Neural progenitor cell (in vitro differentiated cells): ENCODE measurements around the gene ZNRD2. TPM values are rescaled to one million over a fixed set of nuclear protein-coding genes. Genes with fewer than 3 reads are reported as not detected.

Experiments
- DNase-seq: peaks from one replicate; pipeline ENCODE4 v3.0.0-alpha.2; 2016; ENCODE audit warnings: low spot score
- H2AFZ ChIP-seq: fragments of 200-600 bp; sonication (generic); replicated peaks from 2 replicates; pipeline ENCODE4 v1.6.1; 2016; ENCODE audit warnings: antibody characterized with exemption
- H3F3A ChIP-seq: fragments of 200-600 bp; sonication (generic); 2 replicates; pipeline ENCODE4 v1.6.1; 2016; ENCODE audit warnings: antibody characterized with exemption, low read depth
- H3K27ac ChIP-seq: fragments of 200-600 bp; sonication (generic); 2 replicates; pipeline ENCODE4 v1.5.1; 2016; ENCODE audit warnings: mild to moderate bottlenecking
- H3K27me3 ChIP-seq: fragments of 200-600 bp; sonication (generic); 2 replicates; pipeline ENCODE4 v1.6.1; 2016; ENCODE audit warnings: mild to moderate bottlenecking, moderate library complexity
- H3K36me3 ChIP-seq: fragments of 200-600 bp; sonication (generic); 2 replicates; pipeline ENCODE4 v1.5.1; 2016
- H3K4me1 ChIP-seq: fragments of 200-600 bp; sonication (generic); 2 replicates; pipeline ENCODE4 v1.6.1; 2016; ENCODE audit warnings: mixed run types
- H3K4me2 ChIP-seq: fragments of 200-600 bp; sonication (generic); 2 replicates; pipeline ENCODE4 v1.6.1; 2016
- H3K4me3 ChIP-seq: fragments of 200-600 bp; sonication (generic); 2 replicates; pipeline ENCODE4 v1.5.1; 2016
- H3K79me2 ChIP-seq: fragments of 200-600 bp; sonication (generic); 2 replicates; pipeline ENCODE4 v1.6.1; 2016; ENCODE audit warnings: low read depth
- H3K9ac ChIP-seq: fragments of 200-600 bp; sonication (generic); 2 replicates; pipeline ENCODE4 v1.6.1; 2016
- H3K9me3 ChIP-seq: fragments of 200-600 bp; sonication (generic); 2 replicates; pipeline ENCODE4 v1.5.1; 2016; ENCODE audit warnings: low read depth
- H4K20me1 ChIP-seq: fragments of 200-600 bp; sonication (generic); 2 replicates; pipeline ENCODE4 v1.6.1; 2016; ENCODE audit warnings: low read depth
- H3K27ac Mint-ChIP-seq: 3 replicates; pipeline ENCODE4 v1.8.0; 2021; ENCODE audit warnings: mixed read lengths
- H3K27me3 Mint-ChIP-seq: 2 replicates; pipeline ENCODE4 v1.8.0; 2022; ENCODE audit warnings: low read depth, mild to moderate bottlenecking, inconsistent platforms, moderate library complexity, mixed read lengths; ENCODE audit not compliant: insufficient read depth
- H3K36me3 Mint-ChIP-seq: 3 replicates; pipeline ENCODE4 v1.8.0; 2021; ENCODE audit warnings: mixed read lengths
- H3K4me1 Mint-ChIP-seq: 3 replicates; pipeline ENCODE4 v1.8.0; 2021; ENCODE audit warnings: mixed read lengths
- H3K4me3 Mint-ChIP-seq: 3 replicates; pipeline ENCODE4 v1.8.0; 2021; ENCODE audit warnings: mild to moderate bottlenecking, moderate library complexity, mixed read lengths
- H3K9me3 Mint-ChIP-seq: 3 replicates; pipeline ENCODE4 v1.8.0; 2020; ENCODE audit warnings: mixed read lengths
- CTCF ChIP-seq: fragments of 200-600 bp; sonication (generic); IDR thresholded peaks from 2 replicates; pipeline ENCODE4 v1.5.1; 2017; ENCODE audit warnings: antibody characterized with exemption, mild to moderate bottlenecking
- EZH2 ChIP-seq: fragments of 200-600 bp; sonication (generic); IDR thresholded peaks from 2 replicates; pipeline ENCODE4 v1.6.1; 2017; ENCODE audit warnings: antibody characterized with exemption, mild to moderate bottlenecking, moderate library complexity
- EZH2phosphoT487 ChIP-seq: fragments of 200-600 bp; sonication (generic); IDR thresholded peaks from 2 replicates; pipeline ENCODE4 v1.6.1; 2017; ENCODE audit warnings: antibody characterized with exemption
- total RNA-seq: library from RNA; depleted of rRNA; stranded (reverse); fragments of >200 nt; gene quantifications from 2 replicates; pipeline ENCODE4 v1.2.3, GENCODE V29; 2015; ENCODE audit warnings: low replicate concordance

Gene ZNRD2
- total RNA-seq, 1 donor from 2014 or later: 15.5 TPM

- Histone ChIP-seq H3K36me3 (no peaks in the 10 kb centered on the region), H4K20me1 (peaks cover 28% of the 10 kb centered on the region), H3F3A (peaks cover 36% of the 10 kb centered on the region), H3K4me2 (no peak overlapping the region), H3K9ac (no peak overlapping the region), H3K27me3 (peaks cover 98% of the 10 kb centered on the region), H3K9me3 (no peaks in the 10 kb centered on the region), H3K4me1 (peaks cover 22% of the 10 kb centered on the region), H3K27ac (no peak overlapping the region), H2AFZ (no peak overlapping the region), H3K79me2 (no peaks in the 10 kb centered on the region), H3K4me3 (no peak overlapping the region)
- Mint-ChIP-seq H3K27me3 (peaks cover 37% of the 10 kb centered on the region), H3K9me3 (no peaks in the 10 kb centered on the region), H3K36me3 (peaks cover 9% of the 10 kb centered on the region), H3K4me1 (peaks cover 53% of the 10 kb centered on the region), H3K4me3 (peak overlapping the region; percentile 59), H3K27ac (peak overlapping the region; percentile 35)
- DNase-seq: no peak
- TF ChIP-seq EZH2 (no peak), EZH2phosphoT487 (no peak), CTCF (no peak)
Observed at GRCh38 chr11:65552388-65552951, 17.8 kb upstream of the ZNRD2 start.

GRCh38 chr11:65553301-65554001, 16.8 kb upstream of the ZNRD2 start:
- Histone ChIP-seq H3K4me3 (peak overlapping the region; percentile 40), H3K79me2 (no peaks in the 10 kb centered on the region)
- H3K27me3 Mint-ChIP-seq: peaks cover 31% of the 10 kb centered on the region

GRCh38 chr11:65554057-65554818, 16.0 kb upstream of the ZNRD2 start:
- Histone ChIP-seq H3K79me2 (no peaks in the 10 kb centered on the region), H2AFZ (no peak overlapping the region), H3K27ac (no peak overlapping the region), H3K27me3 (peaks cover 96% of the 10 kb centered on the region), H3K9me3 (no peaks in the 10 kb centered on the region), H3F3A (peaks cover 39% of the 10 kb centered on the region), H3K9ac (no peak overlapping the region), H3K4me2 (peak overlapping the region; percentile 77), H3K36me3 (no peaks in the 10 kb centered on the region), H3K4me3 (peak overlapping the region; percentile 40), H4K20me1 (peaks cover 17% of the 10 kb centered on the region), H3K4me1 (peaks cover 29% of the 10 kb centered on the region)
- Mint-ChIP-seq H3K36me3 (peaks cover 6% of the 10 kb centered on the region), H3K27me3 (peaks cover 27% of the 10 kb centered on the region), H3K27ac (peak overlapping the region; percentile 33), H3K9me3 (no peaks in the 10 kb centered on the region), H3K4me3 (peak overlapping the region; percentile 28), H3K4me1 (peaks cover 50% of the 10 kb centered on the region)
- TF ChIP-seq EZH2phosphoT487 (no peak), EZH2 (peak; percentile 25)
- no peak for DNase-seq

More at GRCh38 chr11:65553301-65554001, 16.8 kb upstream of the ZNRD2 start:
- H3K27ac ChIP-seq: no peak overlapping the region
- H3K27me3 ChIP-seq: peaks cover 97% of the 10 kb centered on the region
- no peak overlapping the region for H3K9ac ChIP-seq
- H3K4me1 Mint-ChIP-seq: peaks cover 48% of the 10 kb centered on the region
- DNase-seq: peak; percentile 63
- no peaks in the 10 kb centered on the region for H3K36me3 ChIP-seq
- TF ChIP-seq CTCF: no peak
- peaks cover 37% of the 10 kb centered on the region for H3F3A ChIP-seq
- no peaks in the 10 kb centered on the region for H3K9me3 Mint-ChIP-seq
- H4K20me1 ChIP-seq: peaks cover 20% of the 10 kb centered on the region
- no peak overlapping the region for H2AFZ ChIP-seq
- H3K4me3 Mint-ChIP-seq: no peak overlapping the region
- no peaks in the 10 kb centered on the region for H3K9me3 ChIP-seq
- H3K27ac Mint-ChIP-seq: no peak overlapping the region
- H3K4me2 ChIP-seq: peak overlapping the region; percentile 77
- peaks cover 6% of the 10 kb centered on the region for H3K36me3 Mint-ChIP-seq
- peaks cover 22% of the 10 kb centered on the region for H3K4me1 ChIP-seq
